Dedifferentiated amniotic fluid mesenchymal stem cell (primary cell): ENCODE data around the gene MYO3B.

Source experiments
- DNase-seq: peaks from one replicate; pipeline ENCODE4 v3.0.0-alpha.2; 2016; ENCODE audit errors: extremely low spot score

MYO3B gene

GRCh38 chr2:170701011-170701410 lies 523.1 kb downstream of the MYO3B start:
- DNase-seq: no peak

GRCh38 chr2:170703776-170704476 lies 526.0 kb downstream of the MYO3B start:
- no peak for DNase-seq
